ENCODE measurements around the gene ZBTB16.
"Not testable (repeated sequence)": the region's sequence is repeated elsewhere in the genome, so short reads cannot be mapped to it uniquely, and the experiment has no call there.

The ZBTB16 gene

GRCh38 chr11:114047327-114047726 lies 12.2 kb upstream of the ZBTB16 start:
- no peak overlapping the region for H2BK5ac ChIP-seq (ENCODE audit: low read length)
- H3K36me3 ChIP-seq (replicated peaks in 1 of 2; ENCODE audit: control insufficient read depth in 2 of 2, insufficient read depth in 2 of 2, low read length in 2 of 2) = no peaks in the 10 kb centered on the region
- no peak overlapping the region for H3K18ac ChIP-seq (ENCODE audit: low read length)
- H3K9me3 ChIP-seq (replicated peaks in 1 of 2; ENCODE audit: control insufficient read depth in 2 of 2, insufficient read depth in 1 of 2, low read depth in 1 of 2, low read length in 2 of 2) = no peaks in the 10 kb centered on the region
- H3K9ac ChIP-seq (ENCODE audit: low read depth, low read length, poor library complexity) = no peak overlapping the region
- no CpG with 5 or more reads among the region's 4 CpGs for WGBS, 2 donors (ENCODE audit: extremely low coverage in 2 of 2, insufficient read length in 2 of 2, insufficient replicate concordance in 1 of 2)
- H3K23ac ChIP-seq (ENCODE audit: low read depth, low read length, poor library complexity) = no peak overlapping the region
- H3K4me2 ChIP-seq (ENCODE audit: insufficient read depth, low read length, poor library complexity, severe bottlenecking) = no peak overlapping the region
- no peak overlapping the region for H3K14ac ChIP-seq (ENCODE audit: low read length)
- no peak overlapping the region for H4K8ac ChIP-seq (ENCODE audit: low read depth, low read length)
- H2BK15ac ChIP-seq (ENCODE audit: low read length) = no peak overlapping the region
- no peak overlapping the region for H4K91ac ChIP-seq (ENCODE audit: low read depth, low read length, poor library complexity)
- no peak overlapping the region for H2AFZ ChIP-seq (ENCODE audit: low read length)
- H3K4ac ChIP-seq (ENCODE audit: low read length) = no peak overlapping the region
- H3K79me1 ChIP-seq (ENCODE audit: low read depth, low read length) = no peaks in the 10 kb centered on the region
- H2BK120ac ChIP-seq (ENCODE audit: low read depth, low read length) = no peak overlapping the region
- no peak overlapping the region for H2AK5ac ChIP-seq (ENCODE audit: low read depth, low read length)
- no peak overlapping the region for H3K4me3 ChIP-seq (ENCODE audit: low read length in 2 of 2)
- DNase-seq (ENCODE audit: low spot score) = no peak
- H3K4me1 ChIP-seq (ENCODE audit: control insufficient read depth in 2 of 2, insufficient read depth in 1 of 2, low read depth in 1 of 2, low read length in 2 of 2) = peaks cover 12 to 16% of the 10 kb centered on the region in 2 donors
- no peak overlapping the region for H2BK12ac ChIP-seq (ENCODE audit: low read length)
- no peak overlapping the region for H3K27ac ChIP-seq (replicated peaks; ENCODE audit: low read length)
- no peaks in the 10 kb centered on the region for H3K27me3 ChIP-seq (ENCODE audit: control insufficient read depth in 3 of 3, insufficient read depth in 3 of 3, low read depth in 1 of 3, low read length in 3 of 3)

- Histone ChIP-seq H2BK120ac (ENCODE audit: low read depth, low read length) (no peak overlapping the region), H4K8ac (ENCODE audit: low read depth, low read length) (no peak overlapping the region), H2AFZ (ENCODE audit: low read length) (peak overlapping the region; percentile 73), H3K23ac (ENCODE audit: low read depth, low read length, poor library complexity) (no peak overlapping the region), H3K4me1 (ENCODE audit: control insufficient read depth in 2 of 2, insufficient read depth in 1 of 2, low read depth in 1 of 2, low read length in 2 of 2) (peaks cover 14 to 16% of the 10 kb centered on the region in 2 donors), H3K4me2 (ENCODE audit: insufficient read depth, low read length, poor library complexity, severe bottlenecking) (no peak overlapping the region), H3K27me3 (ENCODE audit: control insufficient read depth in 3 of 3, insufficient read depth in 3 of 3, low read depth in 1 of 3, low read length in 3 of 3) (no peaks in the 10 kb centered on the region), H3K14ac (ENCODE audit: low read length) (no peak overlapping the region), H2BK15ac (ENCODE audit: low read length) (no peak overlapping the region), H3K18ac (ENCODE audit: low read length) (no peak overlapping the region), H4K91ac (ENCODE audit: low read depth, low read length, poor library complexity) (no peak overlapping the region), H3K36me3 (replicated peaks in 1 of 2; ENCODE audit: control insufficient read depth in 2 of 2, insufficient read depth in 2 of 2, low read length in 2 of 2) (no peaks in the 10 kb centered on the region), H2BK5ac (ENCODE audit: low read length) (no peak overlapping the region), H3K9ac (ENCODE audit: low read depth, low read length, poor library complexity) (no peak overlapping the region), H3K4me3 (ENCODE audit: low read length in 2 of 2) (no peak overlapping the region), H3K4ac (ENCODE audit: low read length) (no peak overlapping the region), H3K79me1 (ENCODE audit: low read depth, low read length) (no peaks in the 10 kb centered on the region), H2BK12ac (ENCODE audit: low read length) (no peak overlapping the region), H3K27ac (replicated peaks; ENCODE audit: low read length) (no peak overlapping the region), H2AK5ac (ENCODE audit: low read depth, low read length) (no peak overlapping the region), H3K9me3 (replicated peaks in 1 of 2; ENCODE audit: control insufficient read depth in 2 of 2, insufficient read depth in 1 of 2, low read depth in 1 of 2, low read length in 2 of 2) (no peaks in the 10 kb centered on the region)
- DNase-seq (ENCODE audit: low spot score) = no peak
- WGBS, 2 donors (ENCODE audit: extremely low coverage in 2 of 2, insufficient read length in 2 of 2, insufficient replicate concordance in 1 of 2) = no CpG with 5 or more reads among the region's 2 CpGs
Measured at GRCh38 chr11:114049050-114049449, 10.5 kb upstream of the ZBTB16 start.

GRCh38 chr11:114049766-114050165 lies 9.7 kb upstream of the ZBTB16 start:
- not testable (repeated sequence) for H3K79me1 ChIP-seq (ENCODE audit: low read depth, low read length); H3K27me3 ChIP-seq (ENCODE audit: control insufficient read depth in 3 of 3, insufficient read depth in 3 of 3, low read depth in 1 of 3, low read length in 3 of 3); H3K23ac ChIP-seq (ENCODE audit: low read depth, low read length, poor library complexity); H4K8ac ChIP-seq (ENCODE audit: low read depth, low read length); H3K4ac ChIP-seq (ENCODE audit: low read length); H2AK5ac ChIP-seq (ENCODE audit: low read depth, low read length); DNase-seq (ENCODE audit: low spot score); H3K4me2 ChIP-seq (ENCODE audit: insufficient read depth, low read length, poor library complexity, severe bottlenecking); H3K18ac ChIP-seq (ENCODE audit: low read length); H2BK15ac ChIP-seq (ENCODE audit: low read length); H3K14ac ChIP-seq (ENCODE audit: low read length); H2BK120ac ChIP-seq (ENCODE audit: low read depth, low read length); H2BK12ac ChIP-seq (ENCODE audit: low read length); H4K91ac ChIP-seq (ENCODE audit: low read depth, low read length, poor library complexity); H2BK5ac ChIP-seq (ENCODE audit: low read length); H3K36me3 ChIP-seq (replicated peaks in 1 of 2; ENCODE audit: control insufficient read depth in 2 of 2, insufficient read depth in 2 of 2, low read length in 2 of 2); H3K9ac ChIP-seq (ENCODE audit: low read depth, low read length, poor library complexity); H3K4me3 ChIP-seq (ENCODE audit: low read length in 2 of 2); H3K9me3 ChIP-seq (replicated peaks in 1 of 2; ENCODE audit: control insufficient read depth in 2 of 2, insufficient read depth in 1 of 2, low read depth in 1 of 2, low read length in 2 of 2); H3K27ac ChIP-seq (replicated peaks; ENCODE audit: low read length)
- WGBS, 2 donors (ENCODE audit: extremely low coverage in 2 of 2, insufficient read length in 2 of 2, insufficient replicate concordance in 1 of 2) = no CpG with 5 or more reads among the region's 9 CpGs
- H2AFZ ChIP-seq (ENCODE audit: low read length) = peak overlapping the region; percentile 73
- peaks cover 14 to 16% of the 10 kb centered on the region in 2 donors for H3K4me1 ChIP-seq (ENCODE audit: control insufficient read depth in 2 of 2, insufficient read depth in 1 of 2, low read depth in 1 of 2, low read length in 2 of 2)

GRCh38 chr11:114050258-114050927 lies 9.1 kb upstream of the ZBTB16 start:
- H3K4ac ChIP-seq (ENCODE audit: low read length) = no peak overlapping the region
- H2BK120ac ChIP-seq (ENCODE audit: low read depth, low read length) = no peak overlapping the region
- H2BK5ac ChIP-seq (ENCODE audit: low read length) = no peak overlapping the region
- H3K9me3 ChIP-seq (replicated peaks in 1 of 2; ENCODE audit: control insufficient read depth in 2 of 2, insufficient read depth in 1 of 2, low read depth in 1 of 2, low read length in 2 of 2) = no peaks in the 10 kb centered on the region
- no peak overlapping the region for H2AFZ ChIP-seq (ENCODE audit: low read length)
- H2AK5ac ChIP-seq (ENCODE audit: low read depth, low read length) = peak overlapping the region; percentile 7
- H3K79me1 ChIP-seq (ENCODE audit: low read depth, low read length) = no peaks in the 10 kb centered on the region
- no peaks in the 10 kb centered on the region for H3K27me3 ChIP-seq (ENCODE audit: control insufficient read depth in 3 of 3, insufficient read depth in 3 of 3, low read depth in 1 of 3, low read length in 3 of 3)
- no peak overlapping the region for H3K27ac ChIP-seq (replicated peaks; ENCODE audit: low read length)
- H3K18ac ChIP-seq (ENCODE audit: low read length) = peak overlapping the region; percentile 2
- H2BK15ac ChIP-seq (ENCODE audit: low read length) = no peak overlapping the region
- H3K36me3 ChIP-seq (replicated peaks in 1 of 2; ENCODE audit: control insufficient read depth in 2 of 2, insufficient read depth in 2 of 2, low read length in 2 of 2) = no peaks in the 10 kb centered on the region
- WGBS, 2 donors (ENCODE audit: extremely low coverage in 2 of 2, insufficient read length in 2 of 2, insufficient replicate concordance in 1 of 2) = no CpG with 5 or more reads among the region's 15 CpGs
- no peak overlapping the region for H3K4me2 ChIP-seq (ENCODE audit: insufficient read depth, low read length, poor library complexity, severe bottlenecking)
- H4K8ac ChIP-seq (ENCODE audit: low read depth, low read length) = no peak overlapping the region
- H4K91ac ChIP-seq (ENCODE audit: low read depth, low read length, poor library complexity) = no peak overlapping the region
- peaks cover 14 to 16% of the 10 kb centered on the region in 2 donors for H3K4me1 ChIP-seq (ENCODE audit: control insufficient read depth in 2 of 2, insufficient read depth in 1 of 2, low read depth in 1 of 2, low read length in 2 of 2)
- no peak overlapping the region for H2BK12ac ChIP-seq (ENCODE audit: low read length)
- H3K14ac ChIP-seq (ENCODE audit: low read length) = no peak overlapping the region
- H3K23ac ChIP-seq (ENCODE audit: low read depth, low read length, poor library complexity) = no peak overlapping the region
- no peak for DNase-seq (ENCODE audit: low spot score)
- H3K9ac ChIP-seq (ENCODE audit: low read depth, low read length, poor library complexity) = no peak overlapping the region
- no peak overlapping the region for H3K4me3 ChIP-seq (ENCODE audit: low read length in 2 of 2)

All from neuronal stem cell (in vitro differentiated cells).